GM23338 (cell line): ENCODE data around the gene YWHAH.

Source experiments
- CREB1 ChIP-seq: fragments of 250-450 bp; sonication (Bioruptor Pico); IDR thresholded peaks from 2 replicates; pipeline ENCODE4 v1.5.0; 2020; ENCODE audit warnings: low read depth, mild to moderate bottlenecking, moderate library complexity
- CTCF ChIP-seq, 2 experiments: fragments of 200-600 bp in 1 of 2; sonication (generic) in 1 of 2; conservative IDR thresholded peaks; 2 replicates each; pipeline versions ENCODE4 v1.5.1 to v1.6.1; 2016 to 2017; ENCODE audit warnings: antibody characterized with exemption in 2 of 2, low read depth in 2 of 2, mild to moderate bottlenecking in 2 of 2, moderate library complexity in 1 of 2
- ETS1 ChIP-seq: IDR thresholded peaks from 2 replicates; pipeline ENCODE4 v1.6.1; 2016; ENCODE audit warnings: antibody characterized with exemption
- EZH2 ChIP-seq: fragments of 200-600 bp; sonication (generic); IDR thresholded peaks from one replicate; pipeline ENCODE4 v1.8.0; 2017; ENCODE audit warnings: antibody characterized with exemption, mild to moderate bottlenecking, low read depth; ENCODE audit not compliant: unreplicated experiment
- EZH2phosphoT487 ChIP-seq: fragments of 200-600 bp; sonication (generic); IDR thresholded peaks from one replicate; pipeline ENCODE4 v1.8.1; 2018; ENCODE audit warnings: antibody characterized with exemption; ENCODE audit not compliant: unreplicated experiment
- JUNB ChIP-seq: IDR thresholded peaks from one replicate; pipeline ENCODE4 v1.6.1; 2016; ENCODE audit warnings: antibody characterized with exemption; ENCODE audit not compliant: unreplicated experiment
- NANOG ChIP-seq: IDR thresholded peaks from 2 replicates; pipeline ENCODE4 v1.6.1; 2016; ENCODE audit warnings: antibody characterized with exemption, borderline replicate concordance
- POLR2AphosphoS5 ChIP-seq: IDR thresholded peaks from 2 replicates; pipeline ENCODE4 v1.6.1; 2016; ENCODE audit warnings: antibody characterized with exemption, low read depth
- REST ChIP-seq: IDR thresholded peaks from one replicate; pipeline ENCODE4 v1.6.1; 2018; ENCODE audit warnings: antibody characterized with exemption; ENCODE audit not compliant: unreplicated experiment
- ZNF331 ChIP-seq: fragments of 250-450 bp; sonication (Bioruptor Pico); IDR thresholded peaks from 2 replicates; pipeline ENCODE4 v1.5.0; 2020; ENCODE audit warnings: low read depth, mild to moderate bottlenecking, moderate library complexity
- ZNF462 ChIP-seq: fragments of 250-450 bp; sonication (Bioruptor Pico); IDR thresholded peaks from 2 replicates; pipeline ENCODE4 v1.5.0; 2020; ENCODE audit warnings: mild to moderate bottlenecking, moderate library complexity

- TF ChIP-seq CTCF (conservative IDR thresholded peaks at IDR 0.05; ENCODE audit: low read depth in 2 of 2) = no peak
- no peak for TF ChIP-seq EZH2
- TF ChIP-seq JUNB = no peak
- TF ChIP-seq POLR2AphosphoS5 = no peak
- TF ChIP-seq ZNF331 (CRISPR knock-in tag) = no peak
- no peak for TF ChIP-seq REST
- TF ChIP-seq EZH2phosphoT487 = no peak
- no peak for TF ChIP-seq CREB1 (CRISPR knock-in tag)
- no peak for TF ChIP-seq NANOG
- TF ChIP-seq ETS1 = no peak
- no peak for TF ChIP-seq ZNF462 (CRISPR knock-in tag)
These were observed 42.9 kb downstream of the YWHAH start for GRCh38 chr22:31987218-31987617.
